K562 (cell line): Measurements from ENCODE around the gene MYL3. TPM values are rescaled to one million over a fixed set of nuclear protein-coding genes. Genes with fewer than 3 reads are reported as not detected.

Experiments used
- ATAC-seq: fragments of 200-7000 bp; cut with Tn5 transposase; 3 replicates; pipeline ENCODE4 v1.9.1; 2020; ENCODE audit warnings: moderate library complexity
- BruUV-seq: library from RNA; stranded (reverse); fragments of 400-500 nt; replicated peaks from 2 replicates; lab custom pipeline; 2021; lab: Mats Ljungman, UMichigan
- CTCF ChIA-PET: fragments of 300-600 bp; formaldehyde crosslinking; extraction: SDS; loops from one replicate; lab custom pipeline; 2021; ENCODE audit warnings: low intra/inter-chr PET ratio; lab: Yijun Ruan, JAX
- POLR2A ChIA-PET: fragments of 300-600, 350-650 bp; sonication (Branson Sonifier 250); formaldehyde crosslinking; extraction: SDS; loops from one replicate; lab custom pipeline; 2021; ENCODE audit warnings: antibody characterized with exemption, inconsistent platforms; lab: Yijun Ruan, JAX
- DNase-seq, 4 experiments: peaks; one replicate each; pipeline versions ENCODE4 v3.0.0 to v3.0.0-alpha.2; 2011 to 2018; ENCODE audit warnings: low spot score in 3 of 4, mixed read lengths in 3 of 4; ENCODE audit errors: extremely low read depth in 1 of 4
- FAIRE-seq: peaks from 2 replicates; lab custom pipeline; 2011; peaks lifted over from hg19 to GRCh38; lab: Jason Lieb, UNC
- H2AFZ ChIP-seq: 2 replicates; pipeline ENCODE4 v1.6.0; 2011; ENCODE audit warnings: low read depth, low read length, control low read depth, inconsistent platforms
- H3K27ac ChIP-seq: fragments of 200-600 bp; 3 replicates; pipeline ENCODE4 v1.8.0; 2011; ENCODE audit warnings: low read depth, mild to moderate bottlenecking, control low read depth, inconsistent platforms, low read length, moderate library complexity, mixed read lengths; ENCODE audit errors: extremely low read depth
- H3K27me3 ChIP-seq, 2 experiments: fragments of 300-600 bp in 1 of 2; 2 replicates in 1 of 2; 3 replicates in 1 of 2; pipeline versions ENCODE4 v1.6.0 to v1.8.0; 2011; ENCODE audit warnings: inconsistent platforms in 2 of 2, low read length in 2 of 2, mild to moderate bottlenecking in 1 of 2, mixed read lengths in 1 of 2, moderate library complexity in 1 of 2; ENCODE audit not compliant: control insufficient read depth in 2 of 2, insufficient read depth in 2 of 2
- H3K36me3 ChIP-seq: fragments of 300-600 bp; 3 replicates; pipeline ENCODE4 v1.8.0; 2011; ENCODE audit warnings: mild to moderate bottlenecking, low read length, inconsistent platforms; ENCODE audit not compliant: control insufficient read depth, insufficient read depth
- H3K4me1 ChIP-seq, 2 experiments: fragments of 200-600 bp in 1 of 2; replicated peaks in 1 of 2; 2 replicates in 1 of 2; 3 replicates in 1 of 2; pipeline versions ENCODE4 v1.5.1 to v1.8.0; 2011; ENCODE audit warnings: inconsistent platforms in 2 of 2, low read length in 2 of 2, mild to moderate bottlenecking in 1 of 2, mixed read lengths in 1 of 2, moderate library complexity in 1 of 2; ENCODE audit not compliant: control insufficient read depth in 2 of 2, insufficient read depth in 2 of 2
- H3K4me2 ChIP-seq: 2 replicates; pipeline ENCODE4 v1.6.1; 2011; ENCODE audit warnings: low read length, control low read depth, inconsistent platforms, mixed read lengths; ENCODE audit not compliant: insufficient read depth
- H3K4me3 ChIP-seq: fragments of 200-600 bp; sonication (generic), shearing (Covaris generic); 2 replicates; pipeline ENCODE4 v1.5.1; 2016; ENCODE audit warnings: control low read depth, inconsistent platforms
- H3K79me2 ChIP-seq: fragments of 200-600 bp; 3 replicates; pipeline ENCODE4 v1.8.0; 2011; ENCODE audit warnings: low read length, inconsistent platforms; ENCODE audit not compliant: control insufficient read depth, insufficient read depth
- H3K9ac ChIP-seq, 2 experiments: 2 replicates each; pipeline versions ENCODE4 v1.6.0 to v1.6.1; 2011; ENCODE audit warnings: low read depth in 2 of 2, low read length in 2 of 2, control low read depth in 1 of 2, inconsistent platforms in 1 of 2, mild to moderate bottlenecking in 1 of 2, mixed read lengths in 1 of 2; ENCODE audit not compliant: insufficient read depth in 1 of 2
- H3K9me1 ChIP-seq: one replicate; pipeline ENCODE4 v1.6.0; 2011; ENCODE audit warnings: inconsistent platforms, mild to moderate bottlenecking, low read length, moderate library complexity; ENCODE audit not compliant: control insufficient read depth, insufficient read depth
- H3K9me3 ChIP-seq: replicated peaks from 2 replicates; pipeline ENCODE4 v1.5.1; 2011; ENCODE audit warnings: low read depth, low read length, inconsistent platforms; ENCODE audit not compliant: control insufficient read depth, insufficient read depth
- H4K20me1 ChIP-seq: replicated peaks from 2 replicates; pipeline ENCODE4 v1.6.1; 2011; ENCODE audit warnings: low read length, inconsistent platforms, mixed read lengths; ENCODE audit not compliant: control insufficient read depth, insufficient read depth
- CBFA2T2 ChIP-seq: fragments of 450-650 bp; conservative IDR thresholded peaks from 2 replicates; pipeline ENCODE4 v1.6.1; 2017; ENCODE audit warnings: mild to moderate bottlenecking
- CBX8 ChIP-seq: fragments of 200-600 bp; sonication (generic); IDR thresholded peaks from 2 replicates; pipeline ENCODE4 v1.6.1; 2012; ENCODE audit warnings: borderline replicate concordance, mixed run types, low read depth, mild to moderate bottlenecking, moderate library complexity, mixed read lengths, low read length, control low read depth, inconsistent platforms; ENCODE audit not compliant: poor library complexity, severe bottlenecking; ENCODE audit errors: extremely low read depth
- CC2D1A ChIP-seq: fragments of 450-650 bp; IDR thresholded peaks from 2 replicates; pipeline ENCODE4 v1.6.1; 2017; ENCODE audit warnings: mild to moderate bottlenecking
- CHAMP1 ChIP-seq: fragments of 450-650 bp; IDR thresholded peaks from 2 replicates; pipeline ENCODE4 v1.6.1; 2016; ENCODE audit warnings: mild to moderate bottlenecking
- JUND ChIP-seq, 2 experiments: IDR thresholded peaks; 2 replicates in 1 of 2; 3 replicates in 1 of 2; pipeline ENCODE4 v1.6.1; 2011; ENCODE audit warnings: borderline replicate concordance in 2 of 2, low read depth in 2 of 2, low read length in 2 of 2, improper control_type of control experiment in 1 of 2, missing biosample characterization in 1 of 2, missing genetic modification characterization in 1 of 2, missing genetic modification reagents in 1 of 2
- NFRKB ChIP-seq: fragments of 450-650 bp; IDR thresholded peaks from 2 replicates; pipeline ENCODE4 v1.6.1; 2016; ENCODE audit warnings: low read depth
- NR3C1 ChIP-seq: sonication (generic); formaldehyde crosslinking; IDR thresholded peaks from 2 replicates; pipeline ENCODE4 v1.8.1; 2022; ENCODE audit warnings: missing genetic modification reagents
- NUFIP1 ChIP-seq: fragments of 450-650 bp; IDR thresholded peaks from 2 replicates; pipeline ENCODE4 v1.6.1; 2018; ENCODE audit not compliant: partially characterized antibody
- POLR2H ChIP-seq: IDR thresholded peaks from 2 replicates; pipeline ENCODE4 v1.6.1; 2016; ENCODE audit warnings: missing genetic modification characterization, low read depth, mild to moderate bottlenecking, control low read depth, missing compliant biosample characterization, moderate library complexity
- POLR3G ChIP-seq: IDR thresholded peaks from 2 replicates; pipeline ENCODE4 v1.6.1; 2011; ENCODE audit not compliant: insufficient read length, insufficient replicate concordance; ENCODE audit errors: extremely low read depth
- RCOR1 ChIP-seq, 2 experiments: IDR thresholded peaks; 2 replicates each; pipeline ENCODE4 v1.6.1; 2012; ENCODE audit warnings: low read depth in 2 of 2, low read length in 2 of 2, borderline replicate concordance in 1 of 2, improper control_type of control experiment in 1 of 2
- SP2 ChIP-seq: IDR thresholded peaks from 2 replicates; pipeline ENCODE4 v1.6.1; 2011; ENCODE audit warnings: mild to moderate bottlenecking, low read depth, low read length, moderate library complexity; ENCODE audit not compliant: poor library complexity, severe bottlenecking; ENCODE audit errors: extremely low read depth
- SRSF3 ChIP-seq: fragments of 200-400 bp; formaldehyde crosslinking; IDR thresholded peaks from 2 replicates; pipeline ENCODE4 v1.6.1; 2016; ENCODE audit warnings: mild to moderate bottlenecking, low read length, moderate library complexity; ENCODE audit not compliant: insufficient read depth
- THRB ChIP-seq: fragments of 450-650 bp; formaldehyde crosslinking; conservative IDR thresholded peaks from 2 replicates; pipeline ENCODE4 v1.4.0; 2022; ENCODE audit warnings: mild to moderate bottlenecking, missing genetic modification characterization
- ZNF75A ChIP-seq: fragments of 450-650 bp; formaldehyde crosslinking; IDR thresholded peaks from 2 replicates; pipeline ENCODE4 v1.4.0; 2020; ENCODE audit warnings: mild to moderate bottlenecking
- WGBS: fragments of 100-300 bp; shearing (Covaris generic); methylation state at CpG from one replicate; pipeline ENCODE4 v1.1.6; 2016; ENCODE audit warnings: low coverage, mixed read lengths; ENCODE audit not compliant: insufficient coverage; ENCODE audit errors: missing lambda C conversion rate; 5-methylcytosine and 5-hydroxymethylcytosine counted together
- in situ Hi-C: fragments of 300-500 bp; cut with MboI; formaldehyde crosslinking; loops from 4 replicates; pipeline ENCODE4 v1.15.0; 2018; ENCODE audit warnings: inconsistent platforms, mixed read lengths
- intact Hi-C: fragments of 100-400 bp; cut with micrococcal nuclease; formaldehyde crosslinking; loops from 2 replicates; pipeline ENCODE4 v1.14.2; 2022
- polyA plus RNA-seq, 8 experiments: library from polyadenylated mRNA; depleted of rRNA in 4 of 8; stranded (reverse) in 5 of 8; unstranded in 3 of 8; fragments of >200 nt; fragmentation: Nextera tagmentation in 2 of 8; fragmentation: Illumina TruSeq in 1 of 8; extraction: Ambion mirVana in 2 of 8; extraction: Trizol in 1 of 8; gene quantifications; 2 replicates each; pipeline versions ENCODE4 v1.2.1 to v1.2.3, GENCODE V29; 2011 to 2014; ENCODE audit warnings: inconsistent platforms in 1 of 8, missing spikeins in 1 of 8
- total RNA-seq, 7 experiments: library from RNA; depleted of rRNA in 6 of 7; stranded (reverse); fragments of >200 nt in 6 of 7; fragmentation: Illumina TruSeq in 2 of 7; extraction: Trizol in 2 of 7; gene quantifications; 2 replicates each; pipeline versions ENCODE4 v1.2.1 to v1.2.3, GENCODE V29; 2011 to 2021; ENCODE audit warnings: low replicate concordance in 1 of 7

Gene MYL3
- total and polyA plus RNA-seq, 9 of the 15 experiments (the other 6 are each of a cell fraction or from before 2014, with no cell fraction given): 0.14 to 0.45 TPM; not detected in 7

DNA sequence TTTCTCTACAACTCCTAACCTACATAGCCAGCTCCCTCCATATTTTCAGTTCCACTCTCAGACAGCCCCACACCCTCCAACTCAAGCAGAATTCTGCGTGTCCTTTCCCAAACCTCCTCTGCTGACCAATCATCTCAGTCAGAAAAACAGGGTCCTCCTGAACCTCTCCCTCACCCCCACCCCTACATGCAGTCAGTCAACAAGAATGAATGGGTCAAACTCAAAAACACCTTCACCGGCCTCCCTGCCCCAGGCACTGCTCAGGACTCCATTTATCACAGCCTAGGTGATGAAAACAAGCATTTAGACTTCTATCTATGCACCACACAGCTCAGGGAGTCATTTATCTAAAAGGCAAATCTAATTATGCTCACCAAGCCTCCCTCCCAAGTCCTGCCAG, 32.4 kb downstream of the MYL3 start (continued):
- TF ChIP-seq CBX8 (no peak), CHAMP1 (no peak), SP2 (no peak)

DNA sequence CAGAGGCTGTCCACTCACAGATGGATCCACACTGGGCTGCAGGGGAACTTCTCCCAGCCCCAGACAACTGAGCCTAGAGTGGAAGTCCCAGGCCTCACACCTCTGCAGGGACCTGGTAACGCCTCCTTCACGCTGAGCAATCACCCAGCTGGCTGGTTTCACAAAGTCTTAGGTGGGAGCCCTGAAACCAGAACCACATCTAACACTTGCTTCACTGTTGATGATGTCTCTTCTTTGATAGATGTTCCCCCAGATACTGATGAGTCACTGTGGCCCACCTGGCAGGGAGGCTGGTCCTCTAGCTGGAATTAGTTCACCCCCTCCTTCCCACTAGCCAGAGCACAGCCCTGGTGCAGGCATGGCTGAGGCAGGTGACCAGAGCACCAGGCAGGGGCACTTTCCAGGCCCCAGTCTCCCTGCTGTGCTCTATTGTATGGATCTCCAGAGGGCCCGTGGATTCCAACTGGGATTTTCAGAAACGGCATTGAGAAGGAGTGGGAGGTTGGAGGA, 33.5 kb downstream of the MYL3 start:
- H3K4me2 ChIP-seq: no peak overlapping the region
- no peak for ATAC-seq
- H2AFZ ChIP-seq: no peak overlapping the region
- in situ Hi-C loops: no loop called here
- intact Hi-C loops: no loop called here
- H3K9me1 ChIP-seq: no peaks in the 10 kb centered on the region
- H3K27me3 ChIP-seq: peaks cover 29 to 39% of the 10 kb centered on the region in 2 experiments
- H3K4me3 ChIP-seq: no peak overlapping the region
- H3K36me3 ChIP-seq: no peaks in the 10 kb centered on the region
- H3K9ac ChIP-seq: no peak overlapping the region
- 0% methylated on average over 4 of the region's 4 CpGs for WGBS
- no peaks in the 10 kb centered on the region for H3K79me2 ChIP-seq
- BruUV-seq: no TSS peak
- ChIA-PET CTCF (no interaction called here), POLR2A (no interaction called here)
- H3K4me1 ChIP-seq: peaks cover 0 to 11% of the 10 kb centered on the region in 2 experiments; a peak in 2 of 5 replicates
- no peak for DNase-seq
- no peak for FAIRE-seq
- H3K9me3 ChIP-seq: no peaks in the 10 kb centered on the region
- H4K20me1 ChIP-seq: no peaks in the 10 kb centered on the region
- no peak overlapping the region for H3K27ac ChIP-seq
- no peak for TF ChIP-seq RCOR1 (IDR thresholded peaks at IDR 0.05; ENCODE audit: borderline replicate concordance in 1 of 2, low read depth in 2 of 2, low read length in 2 of 2)
- no peak for TF ChIP-seq POLR3G
- no peak for TF ChIP-seq POLR2H (tag)
- no peak for TF ChIP-seq THRB (CRISPR knock-in tag)
- no peak for TF ChIP-seq SRSF3
- no peak for TF ChIP-seq NUFIP1
- no peak for TF ChIP-seq CBFA2T2
- TF ChIP-seq JUND (IDR thresholded peaks at IDR 0.05; ENCODE audit: borderline replicate concordance, low read depth, low read length): no peak
- no peak for TF ChIP-seq JUND (tag; IDR thresholded peaks at IDR 0.05; ENCODE audit: borderline replicate concordance, low read depth, low read length)
- no peak for TF ChIP-seq ZNF75A
- no peak for TF ChIP-seq NR3C1 (CRISPR knock-in tag)
- no peak for TF ChIP-seq NFRKB
- no peak for TF ChIP-seq CC2D1A
